GM12873 (cell line): ENCODE measurements around the gene SLC2A8.

Experiments used
- CTCF ChIP-seq: IDR thresholded peaks from 2 replicates; pipeline ENCODE4 v1.5.1; 2012; ENCODE audit warnings: low read depth, mild to moderate bottlenecking, moderate library complexity, low read length, control low read depth; ENCODE audit not compliant: insufficient read depth; ENCODE audit errors: missing control alignments

Gene SLC2A8

GRCh38 chr9:127398275-127398647, 1.3 kb downstream of the SLC2A8 start:
- no peak for TF ChIP-seq CTCF

- TF ChIP-seq CTCF = no peak
Measured at GRCh38 chr9:127398715-127399400, 1.9 kb downstream of the SLC2A8 start.

GRCh38 chr9:127399736-127400269, 2.8 kb downstream of the SLC2A8 start:
- TF ChIP-seq CTCF = no peak

GRCh38 chr9:127402401-127403090, 5.6 kb downstream of the SLC2A8 start:
- no peak for TF ChIP-seq CTCF

GRCh38 chr9:127403507-127404192, 6.7 kb downstream of the SLC2A8 start:
- TF ChIP-seq CTCF = no peak

GRCh38 chr9:127404631-127405030, 7.7 kb downstream of the SLC2A8 start:
- TF ChIP-seq CTCF = no peak
